Colon (tissue), 2 donors: ENCODE measurements around the gene UBE2J2.

Source experiments
- FAIRE-seq: peaks from 2 replicates; lab custom pipeline; 2012; peaks lifted over from hg19 to GRCh38; lab: Jason Lieb, UNC
- donor health status: control.
- donor health status: control.

The UBE2J2 gene

DNA sequence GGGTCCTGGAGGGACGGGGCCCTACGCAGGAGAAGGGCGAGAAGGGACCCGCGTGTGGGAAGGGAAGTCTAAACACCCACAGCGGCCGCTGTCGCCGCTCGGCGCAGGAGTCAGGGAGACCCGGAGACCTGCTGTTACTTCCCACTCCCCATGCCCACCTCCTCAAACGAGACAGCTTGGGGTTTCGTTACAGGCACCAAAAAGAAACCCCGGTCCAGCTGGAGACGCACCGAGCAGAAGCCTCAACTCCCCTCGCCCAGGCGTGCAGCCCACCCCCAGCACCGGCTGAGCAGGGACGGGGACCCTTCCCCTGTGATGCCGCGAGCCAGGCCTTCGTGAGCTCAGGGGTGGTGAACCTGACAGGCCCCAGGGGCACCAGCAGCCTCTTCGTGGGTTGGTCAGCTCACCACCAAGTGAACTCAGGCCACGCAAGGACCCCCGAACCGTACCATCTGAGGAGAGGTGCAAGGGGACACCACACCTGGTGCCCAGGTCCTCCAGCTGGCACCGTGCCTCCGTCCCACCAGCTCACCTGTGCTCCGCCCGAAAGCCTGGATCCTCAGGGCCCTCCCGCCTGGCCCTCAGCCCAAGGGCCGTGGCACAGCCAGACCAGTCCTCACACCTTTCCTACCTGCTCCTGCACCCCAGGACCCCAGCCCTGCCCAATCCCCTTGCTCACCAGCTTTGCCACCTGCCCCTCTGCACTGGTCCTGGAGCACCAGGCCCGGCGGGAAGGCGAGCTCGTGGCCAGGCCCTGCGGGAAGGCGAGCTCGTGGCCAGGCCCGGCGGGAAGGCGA is 46.9 kb downstream of the UBE2J2 start:
- FAIRE-seq = no peak

DNA sequence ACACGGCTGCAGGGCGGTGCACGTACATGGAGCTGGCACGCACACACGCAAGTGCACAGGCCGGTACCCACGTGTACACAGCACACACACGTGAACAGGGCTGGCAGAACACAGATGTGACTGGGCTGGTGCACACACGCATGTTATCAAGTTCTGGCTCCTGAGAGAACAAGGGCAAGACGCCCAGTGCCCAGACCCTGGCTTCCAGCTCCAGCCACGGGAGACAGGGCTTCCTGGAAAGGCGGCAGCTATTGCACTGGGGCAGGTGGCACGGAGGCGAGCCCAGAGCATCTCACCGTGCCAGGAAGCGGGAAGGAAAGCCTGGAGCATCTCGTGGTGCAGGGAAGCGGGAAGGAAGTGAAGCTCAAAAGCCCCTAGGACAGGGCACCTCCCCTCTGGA is 47.7 kb downstream of the UBE2J2 start:
- no peak for FAIRE-seq

DNA sequence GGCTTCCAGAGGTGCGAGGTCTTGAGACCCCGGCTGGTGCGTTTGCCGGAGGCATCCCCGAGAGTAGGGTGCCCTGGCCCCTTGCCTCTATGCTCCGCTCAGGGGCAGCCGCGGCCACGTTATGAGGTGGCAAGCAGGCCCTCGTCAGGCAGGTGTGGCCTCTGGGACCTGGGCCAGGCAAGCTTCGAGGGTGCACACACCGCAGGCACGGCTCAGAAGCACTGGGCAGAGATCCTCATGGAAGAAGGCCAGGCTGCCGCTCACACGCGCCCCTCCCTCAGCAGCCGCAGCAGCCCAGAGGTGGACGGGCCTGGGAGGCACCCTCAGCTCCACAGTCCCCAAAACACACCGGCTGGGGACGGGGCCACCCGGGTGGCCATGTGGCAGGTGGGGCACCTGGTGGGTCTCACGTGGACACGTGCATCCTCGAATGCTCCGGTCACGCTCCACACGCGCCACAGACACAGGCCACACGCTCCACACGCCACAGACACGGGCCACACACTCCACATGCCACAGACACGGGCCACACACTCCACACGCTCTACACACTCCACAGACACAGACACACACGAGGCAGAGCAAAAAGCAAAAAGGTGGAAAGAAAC is 48.3 kb downstream of the UBE2J2 start:
- no peak for FAIRE-seq

DNA sequence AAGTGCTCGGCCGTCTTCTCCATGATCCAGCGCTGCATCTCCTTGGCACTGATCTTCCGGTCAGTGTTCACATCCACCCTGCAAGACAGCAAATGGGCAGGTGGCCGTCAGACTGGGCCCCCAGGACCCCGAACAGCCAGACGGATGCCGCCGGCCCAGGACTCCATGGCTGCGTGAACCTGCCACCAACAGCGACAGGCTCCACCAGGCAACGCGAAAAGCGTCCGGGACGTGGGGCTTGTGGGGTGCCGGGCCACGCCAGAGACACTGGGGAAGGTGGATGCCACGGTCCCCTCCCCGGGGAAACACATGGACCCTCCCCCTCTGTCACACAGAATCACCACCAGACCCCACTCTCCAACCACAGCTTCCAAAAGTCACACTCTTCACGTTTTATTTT is 49.8 kb downstream of the UBE2J2 start:
- FAIRE-seq = no peak

DNA sequence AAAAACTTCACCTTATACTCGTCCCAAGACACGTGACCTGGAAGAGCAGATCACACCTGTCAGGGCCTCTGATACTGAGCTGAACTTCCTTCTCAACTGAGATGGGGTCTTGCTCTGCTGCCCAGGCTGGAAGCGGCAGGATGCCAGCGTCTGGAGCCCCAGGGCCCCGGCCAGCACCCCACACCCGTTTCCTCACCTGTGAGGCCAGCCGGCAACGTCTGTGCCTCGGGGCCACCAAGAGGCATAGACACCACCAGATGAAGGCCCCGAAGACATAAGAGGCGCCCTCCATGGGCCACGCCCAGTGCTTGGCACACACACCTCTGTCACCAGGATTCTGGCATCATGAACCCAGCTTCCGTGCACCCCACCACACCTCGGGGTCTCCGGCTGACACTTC is 50.3 kb downstream of the UBE2J2 start:
- FAIRE-seq = no peak

DNA sequence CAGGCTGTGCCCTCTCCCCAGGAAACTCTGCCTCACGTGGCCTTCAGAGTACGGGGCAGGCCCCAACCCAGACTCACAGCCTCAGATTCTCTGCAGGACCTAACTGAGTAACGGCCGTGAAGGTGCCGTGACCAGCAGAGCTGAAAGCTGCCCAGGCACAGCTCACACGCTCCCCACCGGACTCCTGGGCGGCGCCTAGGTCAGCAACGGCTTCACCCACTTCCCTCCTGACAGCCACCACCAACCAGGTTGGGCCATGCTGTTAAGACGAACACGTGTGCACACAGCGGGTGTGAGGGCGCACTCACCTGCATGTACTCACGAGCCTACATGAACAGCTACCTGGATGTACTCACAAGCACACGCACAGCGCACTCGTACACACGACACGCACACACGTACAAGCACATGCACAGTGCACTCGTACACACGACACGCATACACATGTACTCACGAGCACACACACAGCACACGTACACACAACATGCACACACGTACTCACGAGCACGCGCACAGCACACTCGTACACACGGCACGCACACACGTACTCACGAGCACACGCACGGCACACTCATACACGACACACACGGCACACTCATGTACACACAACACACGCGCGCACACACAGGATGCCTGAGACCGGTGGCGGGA is 51.0 kb downstream of the UBE2J2 start:
- no peak for FAIRE-seq

DNA sequence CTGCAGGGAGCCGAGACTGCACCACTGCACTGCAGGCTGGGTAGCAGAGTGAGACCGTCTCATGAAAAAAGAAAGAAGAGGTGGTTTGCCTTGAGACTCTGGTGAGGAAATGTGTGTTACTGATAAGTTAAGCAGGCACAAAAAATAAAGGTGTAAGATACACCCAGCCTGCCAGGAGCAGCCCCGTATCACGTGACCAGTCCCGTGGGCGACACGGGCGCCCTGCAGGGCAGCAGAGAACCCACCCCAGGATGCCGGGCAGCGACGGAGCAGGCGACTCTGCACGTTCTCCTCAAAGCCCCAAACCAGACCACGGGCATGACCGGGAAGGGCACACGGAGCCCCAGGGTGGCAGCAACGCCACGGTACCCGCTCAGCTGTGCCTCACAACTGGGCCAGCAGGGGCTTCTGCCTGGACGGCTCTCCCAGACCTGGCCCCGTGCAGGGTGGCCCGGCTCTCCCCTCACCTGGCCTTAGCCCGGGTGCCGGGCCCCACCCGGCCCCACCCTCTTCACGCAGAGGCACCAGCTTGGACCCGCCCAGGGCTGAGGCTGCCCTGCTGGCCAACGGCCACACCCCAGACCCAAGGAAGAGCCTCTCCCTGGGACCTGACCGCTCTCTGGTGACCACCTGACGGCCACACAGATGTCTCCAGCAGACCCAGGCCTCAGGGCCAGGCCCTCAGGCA is 51.6 kb downstream of the UBE2J2 start:
- no peak for FAIRE-seq

DNA sequence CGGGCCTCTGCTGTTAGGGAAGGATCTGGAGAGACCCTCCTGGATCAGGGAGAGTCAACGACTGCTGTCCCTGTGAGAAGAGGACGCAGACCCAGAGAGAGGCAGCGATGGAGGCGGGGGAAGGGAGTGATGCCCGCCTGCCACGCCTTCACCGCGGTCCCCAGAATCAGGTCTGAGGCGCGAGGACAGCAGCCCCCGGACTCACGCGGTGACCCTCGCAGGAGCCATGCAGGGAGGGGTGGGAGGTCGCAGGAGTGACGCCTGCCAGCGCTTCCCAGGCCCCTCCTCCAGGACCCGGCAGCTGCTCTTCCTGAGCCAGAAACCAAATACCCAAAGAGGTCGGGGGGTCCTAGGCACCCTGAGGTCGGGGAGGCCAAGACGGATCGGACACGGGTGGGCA is 53.5 kb downstream of the UBE2J2 start:
- no peak for FAIRE-seq

DNA sequence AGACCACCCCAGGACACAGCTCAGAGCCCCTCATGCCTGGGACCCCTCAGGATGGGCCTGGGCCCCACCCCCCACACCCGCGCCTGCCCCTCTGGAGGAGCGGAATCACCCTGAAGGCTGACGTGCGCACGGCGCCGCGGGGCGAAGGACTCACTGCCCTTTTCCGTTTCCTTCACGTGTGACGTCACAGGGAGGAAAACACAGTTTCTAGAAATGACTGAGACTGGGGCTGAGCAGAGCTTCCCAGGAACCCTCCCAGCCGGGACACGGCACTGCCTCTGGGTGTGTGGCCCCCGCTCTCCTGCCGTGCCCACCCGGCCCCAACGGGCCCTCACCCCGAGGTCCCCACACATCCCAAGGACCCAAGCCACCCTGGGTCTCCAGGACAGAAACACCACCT is 54.3 kb downstream of the UBE2J2 start:
- no peak for FAIRE-seq

DNA sequence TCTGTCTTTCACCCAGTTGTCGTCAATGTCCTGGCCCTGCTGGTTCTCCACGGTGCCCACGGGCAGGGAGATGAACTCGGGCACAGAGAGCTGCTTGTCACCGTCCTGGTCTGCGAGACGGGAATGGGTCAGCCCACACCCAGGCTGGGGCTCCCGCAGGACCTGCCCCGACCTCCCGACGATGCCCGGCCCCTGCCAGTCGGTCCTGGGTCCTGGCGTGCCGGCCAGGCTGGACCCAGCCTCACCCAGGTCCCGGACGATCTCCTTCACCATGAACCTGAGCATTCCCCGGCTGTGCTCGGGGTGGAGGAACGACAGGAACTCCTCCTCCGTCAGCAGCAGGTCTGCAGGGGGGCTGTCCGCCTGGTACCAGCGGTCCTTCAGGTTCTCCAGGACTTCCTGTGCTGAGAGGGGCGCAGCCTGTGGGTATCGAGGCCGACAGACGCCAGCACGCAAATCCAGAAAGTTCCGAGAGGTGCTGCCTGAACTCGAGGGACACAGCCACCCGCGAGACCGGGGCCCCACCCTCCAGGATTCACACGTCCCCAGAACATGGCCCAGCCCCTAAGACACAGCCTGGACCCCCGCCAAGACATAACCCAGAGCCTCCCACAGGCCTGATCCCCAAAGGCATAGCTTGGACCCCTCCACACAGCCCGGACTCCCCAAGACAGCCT is 55.0 kb downstream of the UBE2J2 start:
- no peak for FAIRE-seq

DNA sequence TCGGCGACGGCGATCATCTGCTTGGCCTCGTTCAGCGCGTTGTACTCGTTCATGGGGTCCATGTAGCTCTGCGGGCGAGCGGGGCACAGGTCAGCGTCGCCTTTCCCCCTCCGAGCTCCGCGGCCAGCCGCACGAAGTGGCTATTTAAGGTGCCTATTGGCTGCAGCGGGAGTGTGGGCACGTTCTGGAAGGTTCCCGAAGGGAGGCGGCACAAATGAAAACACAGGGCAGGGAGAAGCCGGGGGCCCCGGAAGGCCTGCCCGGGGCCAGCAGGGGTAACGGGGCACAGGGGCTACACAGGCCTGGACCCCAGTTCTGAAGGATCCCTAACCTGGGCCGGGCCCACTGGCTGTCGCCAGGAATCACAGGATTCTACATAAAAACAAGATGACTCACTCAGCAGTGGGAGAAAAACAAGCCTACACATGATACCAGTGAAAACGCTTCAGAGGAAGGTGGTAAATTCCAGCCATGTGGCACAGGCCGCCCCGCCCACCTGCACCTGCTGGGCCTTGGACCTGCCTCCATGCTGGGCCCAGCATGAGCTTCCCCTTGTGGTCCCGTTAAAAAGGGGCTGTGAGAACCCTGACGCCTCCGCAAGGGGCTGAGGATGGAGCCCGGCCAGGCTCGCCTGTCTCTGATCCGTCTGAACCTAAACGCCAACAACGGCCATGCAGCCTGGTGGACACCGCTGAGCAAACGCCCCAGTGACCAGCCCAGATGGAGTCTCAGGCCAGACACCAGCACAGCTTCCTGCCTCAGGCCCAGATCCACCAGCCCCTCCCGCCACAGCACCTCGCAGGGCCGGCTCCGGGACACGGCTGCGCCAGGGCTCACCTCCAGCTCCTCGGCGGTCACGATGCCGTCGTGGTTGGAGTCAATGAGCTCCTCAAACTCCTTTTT is 55.8 kb downstream of the UBE2J2 start:
- FAIRE-seq = no peak

DNA sequence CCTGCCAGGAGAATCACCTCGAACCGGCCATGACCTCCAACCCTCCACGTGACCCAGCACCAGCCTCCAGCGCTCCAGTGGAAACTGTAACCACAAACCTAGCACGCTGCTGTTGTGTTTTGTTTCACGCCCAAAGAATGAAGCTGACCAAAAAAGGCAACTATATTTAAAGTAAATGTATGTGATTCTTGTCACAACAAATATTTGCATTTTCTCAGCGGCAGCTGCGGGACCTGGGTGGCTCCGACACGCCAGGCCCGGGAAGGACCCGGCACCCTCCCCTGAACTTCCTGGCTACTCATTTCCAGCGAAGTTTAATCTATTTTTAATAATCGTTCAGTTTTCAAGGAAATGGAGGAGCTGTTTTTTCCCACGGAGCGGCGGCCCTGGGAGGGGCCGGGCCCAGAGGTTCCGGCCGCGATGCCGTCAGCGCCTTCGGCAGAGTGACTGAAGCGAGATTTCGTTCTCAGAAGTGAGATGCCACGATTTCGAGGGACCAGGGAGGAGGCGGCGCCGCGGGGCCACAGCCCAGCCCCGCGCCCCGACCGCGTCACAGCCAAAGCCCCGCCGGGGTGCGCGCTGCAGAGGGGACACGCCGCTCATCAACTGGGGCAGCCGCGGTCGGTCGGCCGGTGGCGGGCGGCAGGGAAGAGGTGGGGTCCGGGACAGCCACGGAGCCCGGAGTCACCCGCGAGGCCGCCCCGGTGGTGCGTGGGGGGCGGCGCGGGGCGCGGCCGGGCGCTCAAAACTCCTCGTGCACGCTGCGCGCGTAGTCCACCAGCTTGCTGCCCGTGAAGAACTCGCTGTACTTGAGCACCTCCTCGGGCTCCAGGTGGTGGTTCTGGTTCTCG is 56.7 kb downstream of the UBE2J2 start:
- FAIRE-seq = no peak

DNA sequence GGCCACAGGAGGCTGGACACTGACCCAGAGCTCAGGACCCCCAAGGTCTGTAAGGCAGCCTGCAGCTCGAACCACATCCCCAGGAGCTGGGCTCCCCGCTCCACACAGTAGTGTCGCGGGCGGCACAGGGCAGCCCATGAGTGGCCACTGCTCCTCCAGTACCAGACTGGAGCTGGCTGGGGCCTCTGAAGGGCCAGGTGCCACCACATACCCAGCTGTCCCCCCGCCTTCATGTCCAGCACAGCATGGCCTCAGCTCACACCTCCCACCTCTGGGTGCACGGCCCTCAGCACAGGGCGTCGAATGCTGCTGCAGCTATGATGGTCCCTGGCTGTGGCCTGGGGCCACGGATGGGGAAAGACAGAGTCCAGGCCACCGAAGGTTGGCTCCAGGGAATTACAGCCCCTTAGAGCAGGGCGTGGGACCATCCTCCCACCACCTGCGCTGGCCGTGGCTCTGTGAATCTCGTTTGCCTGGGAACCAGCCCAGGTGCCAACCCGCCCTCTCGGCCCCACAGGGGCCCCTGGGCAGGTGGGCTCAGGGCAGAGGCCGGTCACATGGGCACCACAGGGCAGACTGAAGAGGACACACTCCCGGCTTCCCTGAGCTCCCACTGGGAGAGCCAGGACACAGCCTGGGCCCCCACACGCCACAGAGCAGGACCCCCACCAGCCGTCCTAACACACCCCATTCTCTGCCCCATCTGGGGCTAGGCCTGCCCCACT is 57.6 kb downstream of the UBE2J2 start:
- FAIRE-seq = no peak

DNA sequence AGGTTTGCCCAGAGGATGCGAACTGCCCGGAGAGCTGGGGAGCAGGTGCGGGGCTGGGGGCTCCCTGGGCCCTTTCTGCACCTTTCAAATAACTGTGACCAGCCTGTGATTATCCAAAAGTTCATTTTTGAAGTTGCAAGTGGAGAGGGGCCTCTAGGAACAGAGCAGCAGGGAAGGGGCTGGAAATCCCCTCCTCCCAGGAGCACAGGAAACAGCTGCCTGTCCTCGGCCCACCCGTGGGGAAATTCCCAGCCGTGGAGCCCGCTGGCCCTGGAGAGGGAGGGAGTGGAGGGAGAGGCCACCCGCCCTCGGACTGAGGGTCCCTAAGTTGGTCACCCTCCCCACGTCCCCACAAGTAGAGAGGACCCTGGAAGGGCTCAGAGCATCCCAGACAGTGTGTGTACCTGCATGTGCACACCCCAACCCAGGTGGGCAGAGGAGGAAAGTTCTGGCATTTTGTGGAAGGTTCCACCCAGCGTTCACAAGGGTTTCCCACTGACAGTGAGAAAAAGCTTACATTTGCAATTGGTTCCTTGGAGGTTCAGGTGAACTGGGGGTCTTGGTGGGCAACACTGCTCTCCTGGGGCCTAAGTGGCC is 58.5 kb downstream of the UBE2J2 start:
- no peak for FAIRE-seq

DNA sequence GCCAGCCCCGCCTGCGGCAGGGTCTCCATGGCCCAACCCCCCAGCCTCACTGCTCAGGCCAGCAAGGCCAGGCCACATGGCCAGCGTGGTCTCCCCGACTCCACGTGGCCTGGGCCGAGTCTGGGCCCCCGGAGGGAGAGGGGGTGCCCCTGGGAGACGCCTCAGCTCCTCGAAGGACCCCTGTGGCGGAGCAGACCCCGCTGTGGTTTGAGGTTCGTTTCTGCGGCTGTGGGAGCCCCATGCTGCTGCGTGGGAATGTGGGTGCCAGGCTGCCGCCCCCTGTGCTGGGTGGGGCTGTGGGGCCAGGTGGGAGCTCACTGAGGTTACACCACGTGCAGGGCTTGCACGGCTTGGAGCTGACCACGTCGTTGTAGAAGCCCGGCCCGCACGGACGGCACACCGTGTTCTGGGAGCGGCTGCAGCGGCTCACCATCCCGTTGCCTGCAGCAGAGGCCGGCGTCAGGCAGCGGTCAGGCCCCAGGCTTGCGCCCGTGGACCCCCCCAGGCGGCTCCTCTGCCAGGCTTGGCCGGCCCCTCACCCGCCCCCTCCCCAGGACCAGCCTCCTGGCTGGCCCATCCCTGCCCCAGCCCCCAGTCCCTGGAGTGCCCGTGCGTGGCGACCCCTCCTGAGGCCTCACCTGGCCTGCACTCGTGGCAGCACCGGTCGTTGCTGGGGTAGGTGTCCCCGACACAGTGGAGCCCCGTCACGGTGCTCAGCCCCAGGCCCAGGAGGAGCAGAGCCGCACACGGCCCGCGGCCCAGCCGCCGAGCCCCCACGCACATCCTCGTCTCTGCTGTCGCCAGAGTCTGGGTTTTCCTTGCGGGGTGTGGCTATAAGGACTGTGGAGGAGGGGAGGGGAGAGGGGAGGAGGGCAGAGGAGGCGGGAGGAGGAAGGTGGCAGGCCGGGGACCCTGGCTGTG is 60.0 kb downstream of the UBE2J2 start, which contains the start of gene TNFRSF4:
TNFRSF4 (minus strand) TSS at position 809 of the 921 bp plus-strand sequence; CDS start at position 783, 26 bp downstream.
- FAIRE-seq = no peak

DNA sequence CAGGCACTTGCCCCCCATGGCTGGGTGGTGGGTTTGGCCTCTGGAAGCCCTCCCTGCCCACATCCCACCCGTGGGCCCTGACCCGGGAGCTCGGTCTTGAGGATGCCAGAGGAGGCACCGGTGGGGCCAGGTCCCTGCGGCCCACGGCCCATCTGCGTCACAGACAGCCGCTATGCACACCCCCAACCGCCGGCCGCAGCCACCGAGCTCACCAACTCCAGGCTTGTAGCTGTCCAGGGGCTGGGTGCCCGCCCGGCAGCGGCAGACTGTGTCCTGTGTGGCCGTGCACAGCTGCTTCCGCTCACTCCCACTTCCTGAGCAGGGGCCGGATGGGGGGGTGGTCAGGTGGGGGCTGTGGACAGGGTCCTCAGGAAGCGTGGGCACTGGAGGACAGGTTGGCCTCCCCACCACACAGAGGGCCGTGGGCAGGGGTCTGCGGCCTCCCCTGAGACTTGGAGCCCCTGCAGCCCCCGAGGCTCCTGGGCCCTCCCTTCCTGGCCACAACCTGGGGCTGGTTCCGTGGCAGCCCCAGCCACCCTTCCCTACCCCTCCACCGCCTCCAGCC is 60.8 kb downstream of the UBE2J2 start:
- no peak for FAIRE-seq
